Vagina (tissue), 2 donors: ENCODE data around the gene STK32B. TPM values are rescaled to one million over a fixed set of nuclear protein-coding genes. Genes with fewer than 3 reads are reported as not detected.
A peak's percentile ranks its signal among the peaks of the same experiment; 100 is the strongest.

Source experiments
- DNase-seq, 2 donors: peaks; one replicate each; pipeline ENCODE4 v3.0.0-alpha.2; 2017; ENCODE audit errors: extremely low spot score in 2 of 2
- H3K27ac ChIP-seq: fragments of 200-600 bp; sonication (generic); one replicate; pipeline ENCODE4 v1.5.1; 2019
- H3K27me3 ChIP-seq: fragments of 200-600 bp; sonication (generic); one replicate; pipeline ENCODE4 v1.5.1; 2019
- H3K36me3 ChIP-seq, 2 donors: fragments of 200-600 bp; sonication (generic); one replicate each; pipeline ENCODE4 v1.5.1; 2017 to 2019
- H3K4me1 ChIP-seq: fragments of 200-600 bp; sonication (generic); one replicate; pipeline ENCODE4 v1.5.1; 2019
- H3K4me3 ChIP-seq, 2 donors: fragments of 200-600 bp; sonication (generic); 1 replicate in 1 of 2; 2 replicates in 1 of 2; pipeline ENCODE4 v1.5.1; 2016 to 2019
- H3K9me3 ChIP-seq: fragments of 200-600 bp; sonication (generic); one replicate; pipeline ENCODE4 v1.5.1; 2019
- POLR2A ChIP-seq, 2 donors: fragments of 450-650 bp; IDR thresholded peaks; one replicate each; pipeline ENCODE4 v1.6.1; 2017; ENCODE audit warnings: antibody characterized with exemption in 2 of 2, mild to moderate bottlenecking in 2 of 2, moderate library complexity in 2 of 2
- POLR2AphosphoS5 ChIP-seq, 2 donors: sonication (generic); formaldehyde crosslinking; IDR thresholded peaks; one replicate each; pipeline ENCODE4 v1.9.0; 2017; ENCODE audit warnings: antibody characterized with exemption in 2 of 2, mild to moderate bottlenecking in 2 of 2, low read depth in 1 of 2; ENCODE audit not compliant: insufficient read depth in 1 of 2
- intact Hi-C: fragments of 100-400 bp; cut with DNase I; formaldehyde crosslinking; loops from one replicate; pipeline ENCODE4 v1.15.1; 2023
- total RNA-seq: library from RNA; depleted of rRNA; stranded (reverse); fragments of >200 nt; gene quantifications from one replicate; pipeline ENCODE4 v1.2.3, GENCODE V29; 2016
- TF ChIP-seq, protein P1 (sequence below), 3 experiments: fragments of 450-650 bp in 2 of 3; fragments of 200-600 bp in 1 of 3; sonication (generic) in 1 of 3; IDR thresholded peaks; one replicate each; pipeline ENCODE4 v1.5.1; 2017 to 2019; ENCODE audit warnings: antibody characterized with exemption in 3 of 3, mild to moderate bottlenecking in 2 of 3, moderate library complexity in 2 of 3

STK32B gene
- total RNA-seq, 1 donor from 2014 or later, result 6.4 TPM

DNA sequence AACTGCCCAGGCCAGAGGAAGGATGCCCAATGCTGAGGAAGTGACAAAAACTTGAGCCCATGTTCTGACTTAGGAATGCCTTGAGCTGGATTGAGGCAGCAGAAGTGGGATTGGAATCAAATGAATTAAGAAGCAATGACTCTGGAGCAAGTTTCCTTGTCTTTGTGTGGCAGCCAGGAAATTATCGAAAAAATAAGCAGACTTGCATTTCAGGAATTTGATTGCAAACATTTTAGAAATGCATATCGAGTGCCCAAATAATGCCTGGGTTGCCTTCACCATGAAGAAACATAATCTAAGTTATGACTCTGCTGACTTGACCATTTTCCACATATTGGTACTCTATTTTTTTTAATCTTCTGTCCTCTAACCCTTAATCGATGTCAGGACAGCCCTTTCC, 41.5 kb upstream of the STK32B start:
- Histone ChIP-seq H3K4me3 (no peak overlapping the region), H3K27ac (no peak overlapping the region)
- intact Hi-C loops, result no loop called here

DNA sequence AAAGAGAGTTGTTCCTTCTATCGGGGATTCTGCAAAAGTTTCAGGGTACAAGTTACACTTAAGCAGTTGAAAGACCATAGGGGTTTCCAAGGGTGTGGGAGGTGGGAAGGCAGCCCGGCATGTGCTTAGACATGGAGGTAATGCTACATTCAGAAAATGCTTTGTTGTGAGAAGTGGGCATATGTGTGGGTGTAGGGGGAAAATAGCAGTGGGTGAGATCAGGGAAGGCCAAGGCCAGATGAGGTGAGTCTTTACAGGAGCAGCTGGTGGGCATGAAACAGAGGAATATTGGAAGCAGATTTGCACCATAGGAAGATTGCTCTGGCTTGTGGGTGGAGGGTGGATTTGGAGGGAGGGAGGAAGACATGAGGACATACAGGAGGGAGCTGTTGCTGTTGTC, 40.3 kb upstream of the STK32B start:
- Histone ChIP-seq H3K27me3 (no peaks in the 10 kb centered on the region), H3K9me3 (no peaks in the 10 kb centered on the region), H3K27ac (no peak overlapping the region), H3K4me3 (no peak overlapping the region), H3K36me3 (no peaks in the 10 kb centered on the region), H3K4me1 (no peaks in the 10 kb centered on the region)
- TF ChIP-seq POLR2A (IDR thresholded peaks at IDR 0.05), result no peak
- TF ChIP-seq POLR2AphosphoS5 (IDR thresholded peaks at IDR 0.05; ENCODE audit: insufficient read depth in 1 of 2, low read depth in 1 of 2), result no peak
- TF ChIP-seq, protein P1, sequence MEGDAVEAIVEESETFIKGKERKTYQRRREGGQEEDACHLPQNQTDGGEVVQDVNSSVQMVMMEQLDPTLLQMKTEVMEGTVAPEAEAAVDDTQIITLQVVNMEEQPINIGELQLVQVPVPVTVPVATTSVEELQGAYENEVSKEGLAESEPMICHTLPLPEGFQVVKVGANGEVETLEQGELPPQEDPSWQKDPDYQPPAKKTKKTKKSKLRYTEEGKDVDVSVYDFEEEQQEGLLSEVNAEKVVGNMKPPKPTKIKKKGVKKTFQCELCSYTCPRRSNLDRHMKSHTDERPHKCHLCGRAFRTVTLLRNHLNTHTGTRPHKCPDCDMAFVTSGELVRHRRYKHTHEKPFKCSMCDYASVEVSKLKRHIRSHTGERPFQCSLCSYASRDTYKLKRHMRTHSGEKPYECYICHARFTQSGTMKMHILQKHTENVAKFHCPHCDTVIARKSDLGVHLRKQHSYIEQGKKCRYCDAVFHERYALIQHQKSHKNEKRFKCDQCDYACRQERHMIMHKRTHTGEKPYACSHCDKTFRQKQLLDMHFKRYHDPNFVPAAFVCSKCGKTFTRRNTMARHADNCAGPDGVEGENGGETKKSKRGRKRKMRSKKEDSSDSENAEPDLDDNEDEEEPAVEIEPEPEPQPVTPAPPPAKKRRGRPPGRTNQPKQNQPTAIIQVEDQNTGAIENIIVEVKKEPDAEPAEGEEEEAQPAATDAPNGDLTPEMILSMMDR (IDR thresholded peaks at IDR 0.05), result no peak
- intact Hi-C loops, result no loop called here
- DNase-seq, result peak in 1 of 2 donors; percentile 65

More for the DNA sequence above, 41.5 kb upstream of the STK32B start:
- no peak for TF ChIP-seq POLR2AphosphoS5 (IDR thresholded peaks at IDR 0.05; ENCODE audit: insufficient read depth in 1 of 2, low read depth in 1 of 2)
- Histone ChIP-seq H3K27me3 (no peaks in the 10 kb centered on the region), H3K36me3 (no peaks in the 10 kb centered on the region), H3K9me3 (no peaks in the 10 kb centered on the region), H3K4me1 (no peaks in the 10 kb centered on the region)
- DNase-seq, result no peak

DNA sequence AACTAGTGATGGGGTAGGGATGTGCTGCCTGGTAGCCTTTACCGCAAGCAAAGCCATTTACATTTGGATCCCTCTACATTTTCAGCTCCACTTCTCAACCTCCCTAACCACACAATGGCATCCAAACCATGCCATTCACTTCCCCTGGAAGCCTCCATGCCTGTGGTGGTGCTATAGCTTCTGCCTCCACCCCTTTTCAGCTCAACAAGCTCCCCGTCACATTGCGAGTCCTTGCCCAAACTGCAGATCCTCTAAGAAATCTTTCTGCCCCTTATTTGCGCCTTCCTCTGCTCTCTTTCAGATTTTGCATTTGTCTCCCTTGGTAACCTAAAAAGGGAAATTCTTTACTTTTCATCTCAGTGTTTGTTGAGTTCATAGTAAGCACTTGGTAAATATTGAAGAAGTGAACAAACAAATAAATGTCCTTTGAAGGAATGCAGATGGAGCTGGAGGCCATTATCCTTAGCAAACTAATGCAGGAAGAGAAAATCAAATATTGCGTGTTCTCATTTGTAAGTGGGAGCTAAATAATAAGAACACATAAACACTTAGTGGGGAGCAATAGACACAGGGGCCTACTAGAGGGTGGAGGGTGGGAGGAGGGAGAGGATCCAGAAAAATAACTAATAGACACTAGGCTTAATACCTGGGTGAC, 38.9 kb upstream of the STK32B start:
- Histone ChIP-seq H3K4me1 (no peaks in the 10 kb centered on the region), H3K36me3 (no peaks in the 10 kb centered on the region), H3K27ac (no peak overlapping the region), H3K9me3 (no peaks in the 10 kb centered on the region), H3K27me3 (no peaks in the 10 kb centered on the region), H3K4me3 (no peak overlapping the region)
- TF ChIP-seq, protein P1 (IDR thresholded peaks at IDR 0.05), result no peak
- no peak for TF ChIP-seq POLR2A (IDR thresholded peaks at IDR 0.05)
- no peak for TF ChIP-seq POLR2AphosphoS5 (IDR thresholded peaks at IDR 0.05; ENCODE audit: insufficient read depth in 1 of 2, low read depth in 1 of 2)
- intact Hi-C loops, result no loop called here
- DNase-seq, result peak in 1 of 2 donors; percentile 29

DNA sequence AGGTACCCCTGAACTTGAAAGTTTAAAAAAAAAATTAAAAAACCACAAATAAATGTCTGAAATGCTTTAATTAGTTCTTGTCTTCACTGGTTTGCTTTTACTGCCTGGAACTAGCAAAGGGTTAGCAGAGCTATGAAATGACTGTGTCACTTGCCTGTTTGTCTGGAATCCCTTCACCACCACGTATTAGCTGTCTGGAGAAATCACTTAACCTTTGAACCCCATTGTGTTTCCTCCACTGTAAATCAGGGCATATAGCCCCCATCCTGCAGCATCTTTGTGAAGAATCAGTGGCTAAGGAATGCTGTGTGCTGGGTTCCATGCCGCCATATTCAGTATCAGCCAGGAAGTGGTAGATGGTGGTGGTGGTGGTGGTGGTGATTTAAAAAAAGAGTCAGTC, 38.3 kb upstream of the STK32B start:
- H3K36me3 ChIP-seq, result no peaks in the 10 kb centered on the region
- no peak overlapping the region for H3K4me3 ChIP-seq
- TF ChIP-seq POLR2A (IDR thresholded peaks at IDR 0.05) (no peak), POLR2AphosphoS5 (IDR thresholded peaks at IDR 0.05; ENCODE audit: insufficient read depth in 1 of 2, low read depth in 1 of 2) (no peak)
- TF ChIP-seq, protein P1 (IDR thresholded peaks at IDR 0.05), result no peak
- no peak overlapping the region for H3K27ac ChIP-seq
- no peaks in the 10 kb centered on the region for H3K4me1 ChIP-seq
- no peaks in the 10 kb centered on the region for H3K9me3 ChIP-seq
- DNase-seq, result no peak
- intact Hi-C loops, result no loop called here
- no peaks in the 10 kb centered on the region for H3K27me3 ChIP-seq

DNA sequence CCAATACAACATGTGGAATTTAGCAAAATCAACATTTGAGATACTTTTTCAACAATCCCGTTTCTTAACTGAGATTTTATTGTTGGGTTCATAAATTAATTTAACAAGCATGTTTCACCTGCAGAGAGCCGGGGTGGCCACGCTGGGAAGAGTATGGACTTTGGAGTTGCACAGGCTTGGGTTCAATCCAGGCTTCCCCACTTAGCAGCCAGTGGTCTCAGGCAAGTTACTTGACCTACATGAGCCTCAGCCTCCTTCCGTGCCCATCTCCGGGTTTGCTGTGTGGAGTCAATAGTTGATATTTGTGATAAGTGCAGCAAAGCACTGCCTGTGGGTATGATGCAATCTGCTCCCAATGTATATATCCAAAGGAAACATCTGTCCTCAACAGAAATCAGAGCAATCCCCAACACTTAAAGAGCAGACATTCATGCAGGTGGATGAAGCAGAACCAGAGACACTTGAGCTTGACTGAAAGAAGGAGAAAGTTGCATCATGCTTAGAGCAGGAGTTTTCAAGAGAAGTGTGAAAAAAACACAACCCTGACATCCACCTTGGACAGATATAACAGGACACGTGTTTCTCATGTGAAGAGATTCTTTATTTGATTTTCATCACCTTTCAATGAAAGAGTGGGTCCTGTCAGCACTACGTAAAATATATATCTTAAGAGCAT, 37.1 kb upstream of the STK32B start:
- Histone ChIP-seq H3K36me3 (no peaks in the 10 kb centered on the region), H3K27ac (no peak overlapping the region), H3K4me1 (peaks cover 2% of the 10 kb centered on the region), H3K27me3 (no peaks in the 10 kb centered on the region), H3K4me3 (no peak overlapping the region), H3K9me3 (no peaks in the 10 kb centered on the region)
- TF ChIP-seq, protein P1 (IDR thresholded peaks at IDR 0.05), result no peak
- no peak for TF ChIP-seq POLR2A (IDR thresholded peaks at IDR 0.05)
- TF ChIP-seq POLR2AphosphoS5 (IDR thresholded peaks at IDR 0.05; ENCODE audit: insufficient read depth in 1 of 2, low read depth in 1 of 2), result no peak
- intact Hi-C loops, result no loop called here
- DNase-seq, result peak; percentile 42 to 55
